Esophagus squamous epithelium (tissue), 5 donors: ENCODE results near the gene TMEM161A. TPM values are rescaled to one million over a fixed set of nuclear protein-coding genes. Genes with fewer than 3 reads are reported as not detected.
A peak's percentile ranks its signal among the peaks of the same experiment; 100 is the strongest.
"Not testable (repeated sequence)": the region's sequence is repeated elsewhere in the genome, so short reads cannot be mapped to it uniquely, and the experiment has no call there.

Source experiments
- DNase-seq: peaks from one replicate; lab custom pipeline; 2025; lab: John Stamatoyannopoulos, UW
- H3K27ac ChIP-seq, 4 donors: fragments of 200-600 bp; sonication (generic); one replicate each; pipeline ENCODE4 v1.5.1; 2016 to 2019; ENCODE audit warnings: mild to moderate bottlenecking in 1 of 4
- H3K27me3 ChIP-seq, 4 donors: fragments of 200-600 bp; sonication (generic); 1 replicate in 3 of 4; 2 replicates in 1 of 4; pipeline versions ENCODE4 v1.5.1 to v1.6.0; 2017 to 2021; ENCODE audit warnings: antibody characterized with exemption in 1 of 4
- H3K36me3 ChIP-seq, 3 donors: fragments of 200-600 bp; sonication (generic); one replicate each; pipeline ENCODE4 v1.5.1; 2016 to 2019
- H3K4me1 ChIP-seq, 3 donors: fragments of 200-600 bp; sonication (generic); one replicate each; pipeline ENCODE4 v1.5.1; 2017 to 2019
- H3K4me3 ChIP-seq, 4 donors: fragments of 200-600 bp; sonication (generic); 1 replicate in 3 of 4; 2 replicates in 1 of 4; pipeline ENCODE4 v1.5.1; 2016 to 2019; ENCODE audit warnings: mild to moderate bottlenecking in 2 of 4, moderate library complexity in 1 of 4
- H3K9me3 ChIP-seq, 3 donors: fragments of 200-600 bp; sonication (generic); one replicate each; pipeline ENCODE4 v1.5.1; 2016 to 2019
- CTCF ChIP-seq, 6 experiments: fragments of 450-650 bp in 4 of 6; fragments of 200-600 bp in 2 of 6; sonication (generic) in 2 of 6; IDR thresholded peaks; one replicate each; pipeline ENCODE4 v1.5.1; 2016 to 2019; ENCODE audit warnings: antibody characterized with exemption in 6 of 6, mild to moderate bottlenecking in 4 of 6, moderate library complexity in 4 of 6
- POLR2A ChIP-seq, 4 donors: fragments of 450-650 bp; IDR thresholded peaks; one replicate each; pipeline ENCODE4 v1.6.1; 2017; ENCODE audit warnings: antibody characterized with exemption in 4 of 4, mild to moderate bottlenecking in 4 of 4, moderate library complexity in 3 of 4
- WGBS, 2 donors: methylation state at CpG; one replicate each; pipeline ENCODE4 v1.1.5; 2018; 5-methylcytosine and 5-hydroxymethylcytosine counted together
- intact Hi-C: fragments of 100-400 bp; cut with DNase I; formaldehyde crosslinking; loops from one replicate; pipeline ENCODE4 v1.15.0; 2022
- total RNA-seq, 4 donors: library from RNA; depleted of rRNA; stranded (reverse); fragments of >200 nt; gene quantifications; one replicate each; pipeline ENCODE4 v1.1.0, GENCODE V29; 2016
- donor health status: DM: yes; HTN: yes; CAD: no.

Gene TMEM161A
- total RNA-seq, 4 donors from 2014 or later = 11.0 to 30.3 (median 15.5) TPM

GRCh38 chr19:19105365-19106055 lies 32.8 kb downstream of the TMEM161A start:
- peaks cover 0 to 4% (median 0%) of the 10 kb centered on the region in 4 donors for H3K27me3 ChIP-seq
- H3K27ac ChIP-seq = peak overlapping the region; percentile 52 to 72 (median 66)
- 18 to 29% methylated on average over 15 to 20 of the region's 36 CpGs for WGBS, 2 donors
- H3K4me3 ChIP-seq = peak overlapping the region; percentile 20 to 66 (median 44)
- H3K4me1 ChIP-seq = peaks cover 8 to 44% (median 20%) of the 10 kb centered on the region in 3 donors
- no peak for TF ChIP-seq CTCF (IDR thresholded peaks at IDR 0.05)
- peak in 1 of 4 donors; percentile 25 for TF ChIP-seq POLR2A (IDR thresholded peaks at IDR 0.05)
- intact Hi-C loops = no loop called here
- peaks cover 0 to 6% (median 0%) of the 10 kb centered on the region in 3 donors for H3K9me3 ChIP-seq
- H3K36me3 ChIP-seq = peaks cover 0 to 15% (median 0%) of the 10 kb centered on the region in 3 donors
- no peak for DNase-seq

GRCh38 chr19:19103167-19103566 lies 35.1 kb downstream of the TMEM161A start:
- Histone ChIP-seq H3K4me1 (peaks cover 8 to 35% (median 15%) of the 10 kb centered on the region in 3 donors), H3K9me3 (peaks cover 0 to 6% (median 0%) of the 10 kb centered on the region in 3 donors), H3K36me3 (peaks cover 0 to 36% (median 0%) of the 10 kb centered on the region in 3 donors), H3K4me3 (no peak overlapping the region), H3K27me3 (no peaks in the 10 kb centered on the region), H3K27ac (peak overlapping the region in 2 of 4 donors; percentile 29 to 63)
- 46 to 63% methylated on average over 11 of the region's 11 CpGs for WGBS, 2 donors
- intact Hi-C loops = no loop called here
- no peak for DNase-seq
- TF ChIP-seq POLR2A (IDR thresholded peaks at IDR 0.05) (no peak), CTCF (IDR thresholded peaks at IDR 0.05) (no peak)

GRCh38 chr19:19102566-19102965 lies 35.7 kb downstream of the TMEM161A start:
- H3K36me3 ChIP-seq = peaks cover 0 to 42% (median 0%) of the 10 kb centered on the region in 3 donors
- peak overlapping the region in 1 of 4 donors; percentile 63 for H3K27ac ChIP-seq
- H3K27me3 ChIP-seq, H3K4me3 ChIP-seq, DNase-seq, intact Hi-C loops, H3K9me3 ChIP-seq: not testable (repeated sequence)
- 91 to 92% methylated on average over 5 to 6 of the region's 10 CpGs for WGBS, 2 donors
- peaks cover 8 to 35% (median 15%) of the 10 kb centered on the region in 3 donors for H3K4me1 ChIP-seq

GRCh38 chr19:19101540-19101939 lies 36.7 kb downstream of the TMEM161A start:
- H3K4me1 ChIP-seq = peaks cover 8 to 35% (median 15%) of the 10 kb centered on the region in 3 donors
- intact Hi-C loops = no loop called here
- TF ChIP-seq POLR2A (IDR thresholded peaks at IDR 0.05) (no peak), CTCF (IDR thresholded peaks at IDR 0.05) (no peak)
- H3K4me3 ChIP-seq = no peak overlapping the region
- DNase-seq = no peak
- H3K27ac ChIP-seq = no peak overlapping the region
- 79 to 98% methylated on average over 4 to 6 of the region's 8 CpGs for WGBS, 2 donors
- H3K36me3 ChIP-seq = peaks cover 0 to 52% (median 0%) of the 10 kb centered on the region in 3 donors
- H3K27me3 ChIP-seq = no peaks in the 10 kb centered on the region
- peaks cover 0 to 6% (median 0%) of the 10 kb centered on the region in 3 donors for H3K9me3 ChIP-seq

- H3K4me3 ChIP-seq = no peak overlapping the region
- no peak for TF ChIP-seq POLR2A (IDR thresholded peaks at IDR 0.05)
- TF ChIP-seq CTCF (IDR thresholded peaks at IDR 0.05) = no peak
- 76 to 81% methylated on average over 15 to 17 of the region's 18 CpGs for WGBS, 2 donors
- H3K4me1 ChIP-seq = peaks cover 0 to 10% (median 3%) of the 10 kb centered on the region in 3 donors
- no peaks in the 10 kb centered on the region for H3K27me3 ChIP-seq
- H3K36me3 ChIP-seq = peaks cover 0 to 53% (median 0%) of the 10 kb centered on the region in 3 donors
- intact Hi-C loops = no loop called here
- no peak overlapping the region for H3K27ac ChIP-seq
- no peak for DNase-seq
- H3K9me3 ChIP-seq = peaks cover 0 to 6% (median 0%) of the 10 kb centered on the region in 3 donors
Observed at GRCh38 chr19:19098703-19099632, 39.3 kb downstream of the TMEM161A start.
